CD14-positive monocyte (primary cell): ENCODE data around the gene KLHL25. TPM values are rescaled to one million over a fixed set of nuclear protein-coding genes. Genes with fewer than 3 reads are reported as not detected.

Source experiments
- DNase-seq, 3 donors: peaks; one replicate each; pipeline ENCODE4 v3.0.0-alpha.2; 2011 to 2022
- H2AFZ ChIP-seq: 2 replicates; pipeline ENCODE4 v1.6.0; 2012; ENCODE audit warnings: mild to moderate bottlenecking, low read depth, low read length, inconsistent platforms; ENCODE audit not compliant: insufficient read depth, poor library complexity, severe bottlenecking
- H3K27ac ChIP-seq, 2 donors: 1 replicate in 1 of 2; 2 replicates in 1 of 2; pipeline ENCODE4 v1.5.1; 2012 to 2013; ENCODE audit warnings: low read length in 2 of 2, control low read depth in 1 of 2, inconsistent platforms in 1 of 2, low read depth in 1 of 2, mild to moderate bottlenecking in 1 of 2
- H3K27me3 ChIP-seq, 2 donors: one replicate each; pipeline versions ENCODE4 v1.6.0 to v1.6.1; 2011 to 2013; ENCODE audit warnings: low read length in 2 of 2; ENCODE audit not compliant: control insufficient read depth in 2 of 2, insufficient read depth in 2 of 2
- H3K36me3 ChIP-seq, 2 donors: replicated peaks in 1 of 2; 1 replicate in 1 of 2; 2 replicates in 1 of 2; pipeline versions ENCODE4 v1.5.1 to v1.6.1; 2012 to 2013; ENCODE audit warnings: low read length in 2 of 2, control low read depth in 1 of 2, inconsistent platforms in 1 of 2, mild to moderate bottlenecking in 1 of 2; ENCODE audit not compliant: insufficient read depth in 2 of 2, control insufficient read depth in 1 of 2
- H3K4me1 ChIP-seq, 2 donors: 1 replicate in 1 of 2; 2 replicates in 1 of 2; pipeline versions ENCODE4 v1.5.1 to v1.6.1; 2012 to 2013; ENCODE audit warnings: low read length in 2 of 2, control low read depth in 1 of 2, inconsistent platforms in 1 of 2, mild to moderate bottlenecking in 1 of 2, moderate library complexity in 1 of 2; ENCODE audit not compliant: insufficient read depth in 2 of 2, control insufficient read depth in 1 of 2
- H3K4me2 ChIP-seq: replicated peaks from 2 replicates; pipeline ENCODE3; 2012; ENCODE audit warnings: low read length, moderate library complexity, mild to moderate bottlenecking; ENCODE audit not compliant: poor library complexity, severe bottlenecking; ENCODE audit errors: extremely low read depth
- H3K4me3 ChIP-seq, 3 experiments: fragments of 200-600 bp in 1 of 3; sonication (generic) in 1 of 3; replicated peaks in 1 of 3; 1 replicate in 2 of 3; 2 replicates in 1 of 3; pipeline ENCODE4 v1.5.1; 2011 to 2013; ENCODE audit warnings: low read length in 3 of 3, mild to moderate bottlenecking in 3 of 3, control low read depth in 2 of 3, low read depth in 2 of 3, inconsistent platforms in 1 of 3, moderate library complexity in 1 of 3
- H3K79me2 ChIP-seq: 2 replicates; pipeline ENCODE4 v1.6.0; 2012; ENCODE audit warnings: mild to moderate bottlenecking, control low read depth, inconsistent platforms, low read length, moderate library complexity; ENCODE audit not compliant: insufficient read depth
- H3K9ac ChIP-seq: 2 replicates; pipeline ENCODE4 v1.6.0; 2017; ENCODE audit warnings: low read length, mild to moderate bottlenecking; ENCODE audit not compliant: insufficient read depth, poor library complexity, severe bottlenecking
- H3K9me3 ChIP-seq, 2 donors: replicated peaks in 1 of 2; 1 replicate in 1 of 2; 2 replicates in 1 of 2; pipeline versions ENCODE4 v1.5.1 to v1.6.1; 2012 to 2013; ENCODE audit warnings: low read length in 2 of 2, control low read depth in 1 of 2; ENCODE audit not compliant: control insufficient read depth in 1 of 2, insufficient read depth in 1 of 2
- H4K20me1 ChIP-seq: 2 replicates; pipeline ENCODE4 v1.6.0; 2012; ENCODE audit warnings: mild to moderate bottlenecking, low read length, control low read depth, moderate library complexity; ENCODE audit not compliant: insufficient read depth
- H3K27ac Mint-ChIP-seq, 7 donors: one replicate each; pipeline ENCODE4 v1.8.0; 2020; ENCODE audit warnings: mild to moderate bottlenecking in 7 of 7, mixed read lengths in 7 of 7, moderate library complexity in 6 of 7, inconsistent platforms in 2 of 7
- H3K27me3 Mint-ChIP-seq, 3 donors: one replicate each; pipeline ENCODE4 v1.8.0; 2021 to 2022; ENCODE audit warnings: low read depth in 3 of 3, mild to moderate bottlenecking in 3 of 3, mixed read lengths in 3 of 3, moderate library complexity in 3 of 3, inconsistent platforms in 1 of 3
- H3K36me3 Mint-ChIP-seq, 2 donors: one replicate each; pipeline ENCODE4 v1.8.0; 2020; ENCODE audit warnings: mixed read lengths in 2 of 2, inconsistent platforms in 1 of 2, mild to moderate bottlenecking in 1 of 2
- H3K4me1 Mint-ChIP-seq: one replicate; pipeline ENCODE4 v1.8.0; 2020; ENCODE audit warnings: mild to moderate bottlenecking, mixed read lengths
- H3K4me3 Mint-ChIP-seq, 2 donors: one replicate each; pipeline ENCODE4 v1.8.0; 2020; ENCODE audit warnings: mild to moderate bottlenecking in 2 of 2, mixed read lengths in 2 of 2, moderate library complexity in 1 of 2
- H3K9me3 Mint-ChIP-seq, 7 donors: one replicate each; pipeline ENCODE4 v1.8.0; 2020 to 2022; ENCODE audit warnings: mixed read lengths in 7 of 7, mild to moderate bottlenecking in 6 of 7, moderate library complexity in 6 of 7, inconsistent platforms in 2 of 7
- WGBS: methylation state at CpG from one replicate; pipeline ENCODE4 v1.1.5; 2013; ENCODE audit warnings: missing lambda C conversion rate; ENCODE audit not compliant: insufficient coverage; 5-methylcytosine and 5-hydroxymethylcytosine counted together
- intact Hi-C, 2 donors: fragments of 100-400 bp; cut with micrococcal nuclease; formaldehyde crosslinking; loops; one replicate each; pipeline versions ENCODE4 v1.15.0 to v1.15.1; 2023
- polyA plus RNA-seq, 3 donors: library from polyadenylated mRNA; depleted of rRNA in 1 of 3; unstranded in 2 of 3; stranded (reverse) in 1 of 3; fragments of 300-500 nt in 2 of 3; fragments of >200 nt in 1 of 3; fragmentation: Illumina TruSeq in 2 of 3; gene quantifications; 1 replicate in 2 of 3; 2 replicates in 1 of 3; pipeline ENCODE4 v1.2.3, GENCODE V29; 2012 to 2021
- TF ChIP-seq, protein P1 (sequence below): fragments of 200-600 bp; IDR thresholded peaks from one replicate; pipeline ENCODE4 v1.8.0; 2022; ENCODE audit warnings: antibody characterized with exemption, mild to moderate bottlenecking

KLHL25 gene
- polyA plus RNA-seq, 3 donors, result 0.27 to 0.60 (median 0.40) TPM

DNA sequence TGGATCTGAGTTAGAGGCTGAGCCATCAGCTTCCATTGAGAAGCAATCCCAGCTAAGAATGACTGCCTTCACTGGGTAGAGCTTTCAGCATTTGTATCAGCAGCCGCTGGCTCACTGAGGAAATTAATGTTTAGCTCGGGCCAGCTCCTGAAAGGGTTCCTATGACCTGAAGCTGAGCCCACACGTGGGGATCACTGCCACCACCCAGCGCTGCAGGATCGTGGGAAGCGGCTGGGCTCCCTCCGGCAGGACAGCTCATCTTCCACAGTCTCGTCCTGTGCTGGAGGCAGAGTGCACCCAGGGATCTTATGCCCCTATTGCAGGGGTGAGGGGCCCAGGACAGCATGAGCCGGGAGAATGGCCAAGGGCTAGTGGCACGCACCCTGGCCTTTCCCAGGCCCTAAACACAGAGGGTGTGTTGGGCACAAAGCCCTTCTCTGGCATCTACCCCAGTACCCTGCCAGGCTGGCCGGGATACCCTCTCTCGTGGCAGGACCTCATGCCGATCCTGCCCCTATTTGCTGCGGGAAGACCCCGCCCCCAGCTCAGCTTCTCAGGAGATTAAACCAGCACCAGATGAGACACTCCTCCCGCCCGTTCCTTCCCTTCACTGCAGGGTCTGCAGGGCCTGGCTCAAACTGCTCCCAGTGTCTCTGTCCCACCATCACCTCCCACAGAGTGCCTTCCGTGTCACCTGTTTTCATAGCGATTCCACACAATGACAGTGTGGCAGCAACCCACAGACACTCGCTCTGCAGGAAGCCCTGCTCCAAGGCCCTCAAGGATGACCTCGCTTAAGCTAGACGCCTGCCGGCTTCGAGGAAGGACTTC lies 28.5 kb downstream of the KLHL25 start:
- Mint-ChIP-seq H3K4me1 (no peaks in the 10 kb centered on the region), H3K27me3 (peaks cover 0 to 2% (median 0%) of the 10 kb centered on the region in 3 donors), H3K9me3 (peaks cover 0 to 17% (median 9%) of the 10 kb centered on the region in 7 donors), H3K27ac (no peak overlapping the region), H3K4me3 (no peak overlapping the region), H3K36me3 (no peaks in the 10 kb centered on the region)
- Histone ChIP-seq H3K9ac (no peak overlapping the region), H3K79me2 (no peaks in the 10 kb centered on the region), H4K20me1 (no peaks in the 10 kb centered on the region), H3K36me3 (no peaks in the 10 kb centered on the region), H3K9me3 (peaks cover 0 to 17% of the 10 kb centered on the region in 2 donors), H3K27ac (no peak overlapping the region), H3K4me2 (no peak overlapping the region), H2AFZ (no peak overlapping the region), H3K27me3 (no peaks in the 10 kb centered on the region), H3K4me1 (no peaks in the 10 kb centered on the region), H3K4me3 (no peak overlapping the region)
- intact Hi-C loops, result no loop called here
- DNase-seq, result no peak
- 95% methylated on average over 24 of the region's 24 CpGs for WGBS
- TF ChIP-seq, protein P1, sequence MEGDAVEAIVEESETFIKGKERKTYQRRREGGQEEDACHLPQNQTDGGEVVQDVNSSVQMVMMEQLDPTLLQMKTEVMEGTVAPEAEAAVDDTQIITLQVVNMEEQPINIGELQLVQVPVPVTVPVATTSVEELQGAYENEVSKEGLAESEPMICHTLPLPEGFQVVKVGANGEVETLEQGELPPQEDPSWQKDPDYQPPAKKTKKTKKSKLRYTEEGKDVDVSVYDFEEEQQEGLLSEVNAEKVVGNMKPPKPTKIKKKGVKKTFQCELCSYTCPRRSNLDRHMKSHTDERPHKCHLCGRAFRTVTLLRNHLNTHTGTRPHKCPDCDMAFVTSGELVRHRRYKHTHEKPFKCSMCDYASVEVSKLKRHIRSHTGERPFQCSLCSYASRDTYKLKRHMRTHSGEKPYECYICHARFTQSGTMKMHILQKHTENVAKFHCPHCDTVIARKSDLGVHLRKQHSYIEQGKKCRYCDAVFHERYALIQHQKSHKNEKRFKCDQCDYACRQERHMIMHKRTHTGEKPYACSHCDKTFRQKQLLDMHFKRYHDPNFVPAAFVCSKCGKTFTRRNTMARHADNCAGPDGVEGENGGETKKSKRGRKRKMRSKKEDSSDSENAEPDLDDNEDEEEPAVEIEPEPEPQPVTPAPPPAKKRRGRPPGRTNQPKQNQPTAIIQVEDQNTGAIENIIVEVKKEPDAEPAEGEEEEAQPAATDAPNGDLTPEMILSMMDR, result no peak

DNA sequence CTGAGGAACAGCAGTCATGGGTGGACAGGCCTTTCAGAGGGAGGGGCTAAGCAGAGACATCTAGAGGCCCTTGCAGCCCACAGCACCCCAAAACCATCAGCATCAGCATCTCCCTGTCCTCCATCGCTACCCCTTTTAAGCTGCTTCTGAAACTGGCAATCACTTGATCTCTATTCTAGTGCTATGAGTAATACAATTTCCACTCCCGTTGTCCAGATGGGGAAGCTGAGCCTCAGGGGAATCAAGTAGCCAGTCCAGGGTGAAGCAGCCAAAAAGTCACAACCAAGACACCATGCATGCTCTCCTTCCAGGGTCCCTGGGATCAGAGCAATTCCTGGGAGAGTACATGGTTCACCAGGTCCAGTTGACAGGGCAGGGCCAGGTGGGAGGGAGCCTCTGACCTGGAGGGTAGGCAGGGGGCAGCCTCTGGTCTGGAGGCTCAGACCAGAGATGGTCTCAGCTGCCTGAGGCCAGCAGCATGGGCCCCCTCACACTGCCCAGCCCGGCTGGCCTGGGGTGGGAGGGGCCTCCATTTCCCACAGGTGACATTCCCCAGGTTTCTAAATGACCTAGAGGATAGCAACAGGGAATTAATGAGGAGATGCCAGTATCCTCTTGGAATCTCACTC lies 30.0 kb downstream of the KLHL25 start:
- no peak overlapping the region for H3K4me2 ChIP-seq
- DNase-seq, result no peak
- TF ChIP-seq, protein P1, result no peak
- no peak overlapping the region for H3K9ac ChIP-seq
- intact Hi-C loops, result no loop called here
- peaks cover 0 to 17% (median 7%) of the 10 kb centered on the region in 7 donors for H3K9me3 Mint-ChIP-seq
- no peak overlapping the region for H3K4me3 ChIP-seq
- H3K4me3 Mint-ChIP-seq, result no peak overlapping the region
- H3K4me1 Mint-ChIP-seq, result no peaks in the 10 kb centered on the region
- peak overlapping the region in 1 of 7 donors; percentile 40 for H3K27ac Mint-ChIP-seq
- H3K27ac ChIP-seq, result no peak overlapping the region
- H3K4me1 ChIP-seq, result no peaks in the 10 kb centered on the region
- no peaks in the 10 kb centered on the region for H3K27me3 ChIP-seq
- H4K20me1 ChIP-seq, result no peaks in the 10 kb centered on the region
- no peaks in the 10 kb centered on the region for H3K36me3 ChIP-seq
- no CpG with 5 or more reads among the region's 3 CpGs for WGBS
- H3K36me3 Mint-ChIP-seq, result no peaks in the 10 kb centered on the region
- peaks cover 0 to 17% of the 10 kb centered on the region in 2 donors for H3K9me3 ChIP-seq
- no peak overlapping the region for H2AFZ ChIP-seq
- no peaks in the 10 kb centered on the region for H3K79me2 ChIP-seq
- H3K27me3 Mint-ChIP-seq, result peaks cover 0 to 2% (median 0%) of the 10 kb centered on the region in 3 donors
